IPS DF 6.9 (cell line): ENCODE data around the gene THSD8.

Experiments used
- DNase-seq: peaks from one replicate; pipeline ENCODE4 v3.0.0-alpha.2; 2013; ENCODE audit warnings: low read depth, low spot score
- H3K27ac ChIP-seq: one replicate; pipeline ENCODE4 v1.5.1; 2013; ENCODE audit warnings: low read length, control low read depth
- H3K27me3 ChIP-seq: 2 replicates; pipeline ENCODE4 v1.6.1; 2013; ENCODE audit warnings: mild to moderate bottlenecking, low read length; ENCODE audit not compliant: control insufficient read depth, insufficient read depth
- H3K36me3 ChIP-seq: 2 replicates; pipeline ENCODE4 v1.6.1; 2013; ENCODE audit warnings: low read length; ENCODE audit not compliant: control insufficient read depth, insufficient read depth
- H3K4me1 ChIP-seq: 2 replicates; pipeline ENCODE4 v1.6.1; 2013; ENCODE audit warnings: low read length; ENCODE audit not compliant: control insufficient read depth, insufficient read depth
- H3K4me3 ChIP-seq: 2 replicates; pipeline ENCODE4 v1.5.1; 2013; ENCODE audit warnings: mild to moderate bottlenecking, low read length
- H3K9me3 ChIP-seq: 2 replicates; pipeline ENCODE4 v1.6.1; 2013; ENCODE audit warnings: low read length, inconsistent platforms; ENCODE audit not compliant: control insufficient read depth, insufficient read depth
- WGBS: extraction: QIAGEN DNeasy Blood & Tissue Kit; methylation state at CpG from one replicate; pipeline ENCODE4 v1.1.7; 2013; ENCODE audit warnings: mixed read lengths, missing lambda C conversion rate; ENCODE audit not compliant: insufficient read length, insufficient coverage; 5-methylcytosine and 5-hydroxymethylcytosine counted together

Gene THSD8

GRCh38 chr19:12767666-12768065, 34.2 kb upstream of the THSD8 start:
- Histone ChIP-seq H3K27ac (no peak overlapping the region), H3K4me1 (0 out of 2 replicates have a peak, but pooled peaks cover 2% of the 10 kb centered on the region), H3K27me3 (no peaks in the 10 kb centered on the region), H3K4me3 (no peak overlapping the region), H3K9me3 (no peaks in the 10 kb centered on the region), H3K36me3 (peaks cover 22% of the 10 kb centered on the region)
- WGBS: no CpG with 5 or more reads among the region's 15 CpGs
- no peak for DNase-seq

- no peaks in the 10 kb centered on the region for H3K9me3 ChIP-seq
- WGBS: no CpG with 5 or more reads among the region's 37 CpGs
- no peak overlapping the region for H3K27ac ChIP-seq
- H3K4me1 ChIP-seq: 0 out of 2 replicates have a peak, but pooled peaks cover 2% of the 10 kb centered on the region
- H3K36me3 ChIP-seq: peaks cover 14% of the 10 kb centered on the region
- no peak for DNase-seq
- H3K27me3 ChIP-seq: no peaks in the 10 kb centered on the region
- H3K4me3 ChIP-seq: no peak overlapping the region
Measured at GRCh38 chr19:12769689-12770088, 32.2 kb upstream of the THSD8 start.

GRCh38 chr19:12770922-12771321, 30.9 kb upstream of the THSD8 start:
- no peak for DNase-seq
- Histone ChIP-seq H3K36me3 (peaks cover 9% of the 10 kb centered on the region; the same call in 1 of the 2 replicates), H3K9me3 (no peaks in the 10 kb centered on the region), H3K27me3 (no peaks in the 10 kb centered on the region), H3K27ac (no peak overlapping the region), H3K4me3 (no peak overlapping the region), H3K4me1 (0 out of 2 replicates have a peak, but pooled peaks cover 2% of the 10 kb centered on the region)
- WGBS: no CpG with 5 or more reads among the region's 13 CpGs

- Histone ChIP-seq H3K27me3 (no peaks in the 10 kb centered on the region), H3K27ac (no peak overlapping the region), H3K9me3 (no peaks in the 10 kb centered on the region), H3K36me3 (peaks cover 9% of the 10 kb centered on the region; the same call in 1 of the 2 replicates), H3K4me3 (no peak overlapping the region), H3K4me1 (peaks cover 3% of the 10 kb centered on the region; the same call in 1 of the 2 replicates)
- WGBS: no CpG with 5 or more reads among the region's 4 CpGs
- DNase-seq: no peak
Measured at GRCh38 chr19:12772323-12772722, 29.5 kb upstream of the THSD8 start.

DNA sequence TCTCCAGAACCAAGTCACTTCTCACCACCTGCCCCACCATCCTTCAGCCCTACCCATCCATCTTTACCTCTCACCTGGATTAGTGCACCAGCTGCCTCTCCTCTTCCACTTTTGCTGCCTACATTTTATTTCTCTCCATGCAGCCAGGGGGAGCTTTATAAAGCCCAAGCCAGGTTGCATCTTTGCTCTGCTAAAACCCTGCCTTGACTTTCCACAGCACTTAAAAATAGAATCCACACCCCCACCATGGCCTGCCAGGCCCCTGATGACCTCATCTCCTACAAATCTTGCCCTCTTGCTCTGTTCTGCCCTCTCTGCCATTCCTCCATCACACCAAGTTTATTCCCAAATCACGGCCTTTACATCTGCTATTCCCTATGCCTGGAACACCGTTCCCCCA, 28.3 kb upstream of the THSD8 start:
- no peak overlapping the region for H3K27ac ChIP-seq
- no CpG with 5 or more reads among the region's 2 CpGs for WGBS
- H3K9me3 ChIP-seq: no peaks in the 10 kb centered on the region
- peaks cover 4% of the 10 kb centered on the region; the same call in 1 of the 2 replicates for H3K4me1 ChIP-seq
- no peak overlapping the region for H3K4me3 ChIP-seq
- H3K27me3 ChIP-seq: no peaks in the 10 kb centered on the region
- peaks cover 7% of the 10 kb centered on the region; the same call in 1 of the 2 replicates for H3K36me3 ChIP-seq
- no peak for DNase-seq

DNA sequence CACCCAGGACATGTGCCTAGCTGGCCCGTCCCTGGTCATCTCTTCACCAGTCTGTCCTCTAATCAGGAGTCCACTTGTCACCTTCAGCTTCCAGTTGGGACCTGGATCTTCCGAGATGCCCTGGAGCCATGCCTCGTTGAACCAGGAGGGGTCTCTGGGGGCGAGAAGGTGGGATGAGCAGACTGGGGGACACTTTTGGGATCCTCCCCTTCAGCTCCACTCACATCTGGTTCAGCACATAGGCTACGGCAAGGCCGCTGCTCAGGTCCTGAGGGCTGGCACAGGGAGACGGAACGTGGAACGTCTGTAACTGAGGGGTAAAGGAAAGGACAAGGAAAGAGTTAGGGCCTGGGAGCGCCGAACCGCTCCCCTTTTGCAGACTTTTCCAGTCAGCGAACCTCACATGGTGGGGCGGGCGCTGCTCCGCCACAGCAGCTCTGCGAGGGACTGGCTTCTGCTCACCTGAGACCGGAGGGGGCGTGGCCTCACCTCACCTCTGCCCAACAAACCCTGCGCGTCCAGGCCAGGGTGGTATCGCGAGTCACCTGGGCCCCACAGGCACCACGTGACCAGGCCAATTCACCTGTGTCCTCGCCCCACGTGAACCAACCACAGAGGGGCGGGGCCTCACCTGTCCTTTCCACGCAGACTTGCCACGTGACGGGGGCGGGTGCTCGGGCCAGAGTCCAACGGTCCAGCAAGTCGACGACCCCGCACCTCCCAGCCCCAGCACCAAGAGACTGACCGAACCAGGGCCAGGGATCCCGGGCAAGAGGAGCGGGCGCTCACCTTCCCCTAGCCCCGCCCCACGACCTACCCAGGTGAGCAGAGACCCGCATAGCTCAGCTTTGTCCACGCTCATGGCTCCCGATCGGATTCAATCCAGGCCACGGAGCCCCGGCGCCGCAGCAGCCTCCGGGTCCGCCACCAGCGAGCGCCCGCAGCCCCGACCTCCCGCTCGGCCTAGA, 27.0 kb upstream of the THSD8 start, which contains the start of gene HOOK2:
Gene HOOK2 (minus strand): TSS at position 965 of the 968 bp plus-strand sequence. CDS start 103 bp downstream, at position 862.
- H3K27me3 ChIP-seq: no peaks in the 10 kb centered on the region
- peak within 1 kb of the TSS; percentile 43; the same call in 1 of the 2 replicates for H3K4me3 ChIP-seq
- no peak for DNase-seq
- H3K27ac ChIP-seq: no peak within 1 kb of the TSS
- H3K36me3 ChIP-seq: peaks cover 7% of the 10 kb centered on the region; the same call in 1 of the 2 replicates
- H3K4me1 ChIP-seq: peaks cover 7% of the 10 kb centered on the region; the same call in 1 of the 2 replicates
- no peaks in the 10 kb centered on the region for H3K9me3 ChIP-seq
- WGBS: no CpG with 5 or more reads among the region's 58 CpGs

GRCh38 chr19:12777217-12778016, 24.5 kb upstream of the THSD8 start:
- no peaks in the 10 kb centered on the region for H3K27me3 ChIP-seq
- H3K4me3 ChIP-seq: peak overlapping the region; percentile 61; the same call in 1 of the 2 replicates
- H3K36me3 ChIP-seq: no peaks in the 10 kb centered on the region; the same call in 1 of the 2 replicates
- H3K27ac ChIP-seq: no peak overlapping the region
- WGBS: no CpG with 5 or more reads among the region's 43 CpGs
- H3K9me3 ChIP-seq: no peaks in the 10 kb centered on the region
- no peak for DNase-seq
- peaks cover 9% of the 10 kb centered on the region; the same call in 1 of the 2 replicates for H3K4me1 ChIP-seq

DNA sequence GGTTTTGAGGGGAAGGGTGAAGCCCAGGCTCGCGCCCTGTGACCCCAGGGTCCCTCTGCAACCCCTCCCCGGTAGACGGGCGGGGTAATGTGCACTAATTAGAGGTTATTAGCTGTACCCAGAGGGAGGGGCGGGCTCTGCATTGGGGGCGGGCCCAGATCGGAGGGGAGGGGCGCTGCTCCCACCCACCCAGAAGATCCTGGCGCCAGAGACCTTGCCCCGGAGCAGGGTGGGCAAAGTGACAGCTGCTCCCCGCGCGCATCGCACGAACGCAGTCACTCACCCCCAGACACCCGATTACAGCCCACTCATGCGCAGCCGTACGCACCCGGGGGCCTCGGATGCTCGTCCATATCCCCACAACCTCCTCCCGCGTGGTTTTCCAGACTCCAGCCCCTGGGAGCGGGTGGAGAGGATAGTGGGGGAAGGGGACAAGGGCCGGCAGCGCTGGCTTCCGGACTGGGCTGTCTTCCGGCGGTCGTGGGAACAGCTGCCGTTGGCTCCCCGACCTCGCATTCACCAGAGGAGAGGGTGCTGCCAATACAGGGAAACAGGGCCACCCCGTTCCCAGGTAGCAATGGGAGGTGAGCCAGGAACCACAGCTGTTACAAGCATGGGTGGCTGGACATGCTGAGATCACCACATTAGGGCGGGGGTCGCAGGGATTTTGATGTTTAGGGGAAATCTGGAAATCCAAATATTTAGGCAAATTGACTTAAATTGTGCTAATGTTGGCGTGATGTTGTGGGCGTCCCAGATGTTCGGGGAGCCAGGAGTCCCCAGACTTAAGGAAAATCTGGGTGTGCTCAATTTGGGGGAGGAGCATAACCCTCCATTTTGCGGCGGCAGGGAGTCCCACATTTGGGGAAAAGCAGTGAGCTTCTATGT, 23.6 kb upstream of the THSD8 start:
- Histone ChIP-seq H3K36me3 (no peaks in the 10 kb centered on the region; the same call in 1 of the 2 replicates), H3K27ac (no peak overlapping the region), H3K9me3 (no peaks in the 10 kb centered on the region), H3K27me3 (no peaks in the 10 kb centered on the region), H3K4me3 (peak overlapping the region; percentile 61; the same call in 1 of the 2 replicates), H3K4me1 (peaks cover 9% of the 10 kb centered on the region; the same call in 1 of the 2 replicates)
- no peak for DNase-seq
- no CpG with 5 or more reads among the region's 44 CpGs for WGBS

DNA sequence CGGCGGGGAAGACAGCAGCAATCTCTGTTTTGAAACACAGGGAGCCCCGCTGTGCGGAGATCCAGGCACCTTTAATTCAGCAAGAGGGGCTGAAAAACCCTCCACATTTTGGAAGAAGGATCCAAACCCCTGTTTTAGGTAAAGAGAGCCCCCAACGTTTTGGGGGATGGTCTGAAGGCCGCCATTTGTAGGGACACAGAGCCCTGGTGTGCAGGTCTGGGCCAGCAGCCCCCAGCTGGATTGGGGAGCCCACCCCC, 23.0 kb upstream of the THSD8 start:
- WGBS: no CpG with 5 or more reads among the region's 6 CpGs
- Histone ChIP-seq H3K4me3 (no peak overlapping the region; the same call in 1 of the 2 replicates), H3K27ac (no peak overlapping the region), H3K4me1 (peaks cover 14% of the 10 kb centered on the region; the same call in 1 of the 2 replicates), H3K36me3 (no peaks in the 10 kb centered on the region; the same call in 1 of the 2 replicates), H3K9me3 (no peaks in the 10 kb centered on the region), H3K27me3 (no peaks in the 10 kb centered on the region)
- no peak for DNase-seq
